Heart left ventricle (tissue), 16 donors: ENCODE data around the gene GRK5. TPM values are rescaled to one million over a fixed set of nuclear protein-coding genes. Genes with fewer than 3 reads are reported as not detected.
A peak's percentile ranks its signal among the peaks of the same experiment; 100 is the strongest.

Experiments
- ATAC-seq, 4 donors: fragments of 200-7000 bp; cut with Tn5 transposase; one replicate each; pipeline ENCODE4 v1.9.1; 2020 to 2022; ENCODE audit warnings: moderate library complexity in 4 of 4, mild to moderate bottlenecking in 3 of 4, moderate number of reproducible peaks in 1 of 4
- DNase-seq, 5 donors: peaks; one replicate each; pipeline ENCODE4 v3.0.0-alpha.2; 2020
- H3K27ac ChIP-seq, 12 donors: fragments of 200-600 bp; sonication (generic) in 4 of 12; one replicate each; pipeline versions ENCODE4 v1.5.0 to v1.8.0; 2016 to 2022; ENCODE audit warnings: mild to moderate bottlenecking in 2 of 12
- H3K27me3 ChIP-seq, 9 donors: fragments of 200-600 bp; sonication (generic) in 2 of 9; one replicate each; pipeline versions ENCODE4 v1.5.1 to v1.8.0; 2016 to 2022; ENCODE audit warnings: mild to moderate bottlenecking in 3 of 9
- H3K36me3 ChIP-seq, 9 donors: fragments of 200-600 bp; sonication (generic) in 2 of 9; one replicate each; pipeline versions ENCODE4 v1.5.0 to v1.8.0; 2018 to 2022; ENCODE audit warnings: mild to moderate bottlenecking in 2 of 9
- H3K4me1 ChIP-seq, 12 donors: fragments of 200-600 bp; sonication (generic) in 4 of 12; one replicate each; pipeline versions ENCODE4 v1.5.0 to v1.8.0; 2016 to 2022; ENCODE audit warnings: mild to moderate bottlenecking in 3 of 12
- H3K4me3 ChIP-seq, 12 donors: fragments of 200-600 bp; sonication (generic) in 4 of 12; one replicate each; pipeline versions ENCODE4 v1.5.0 to v1.8.0; 2017 to 2022; ENCODE audit warnings: mild to moderate bottlenecking in 9 of 12, moderate library complexity in 4 of 12
- H3K9me3 ChIP-seq, 12 donors: fragments of 200-600 bp; sonication (generic) in 4 of 12; one replicate each; pipeline versions ENCODE4 v1.5.0 to v1.8.0; 2016 to 2022; ENCODE audit warnings: mild to moderate bottlenecking in 1 of 12
- POLR2A ChIP-seq, 2 donors: fragments of 450-650 bp; IDR thresholded peaks; one replicate each; pipeline ENCODE4 v1.6.1; 2017; ENCODE audit warnings: antibody characterized with exemption in 2 of 2, mild to moderate bottlenecking in 2 of 2, moderate library complexity in 2 of 2
- WGBS, 4 donors: extraction: QIAGEN DNeasy Blood & Tissue Kit in 2 of 4; methylation state at CpG; one replicate each; pipeline versions ENCODE4 v1.1.5 to v1.1.7; 2013 to 2018; 5-methylcytosine and 5-hydroxymethylcytosine counted together
- intact Hi-C, 10 donors: fragments of 100-400 bp; cut with DNase I; formaldehyde crosslinking; loops; one replicate each; pipeline versions ENCODE4 v1.11.1 to v1.14.2; 2022
- polyA plus RNA-seq, 2 donors: library from polyadenylated mRNA; stranded (reverse); fragments of 200-250 nt; gene quantifications; one replicate each; pipeline ENCODE4 v1.2.3, GENCODE V29; 2013
- total RNA-seq, 9 donors: library from RNA; depleted of rRNA in 2 of 9; stranded (reverse); fragments of >200 nt in 2 of 9; fragmentation: NEBNext Ultra II Directional in 3 of 9; extraction: Animal tissue kit (Norgen Biotek cat#: 25700) in 3 of 9; gene quantifications; one replicate each; pipeline versions ENCODE4 v1.1.0 to v1.2.4, GENCODE V29; 2016 to 2023
- TF ChIP-seq, protein P1 (sequence below), 12 donors: fragments of 200-600 bp; sonication (generic) in 4 of 12; IDR thresholded peaks; one replicate each; pipeline versions ENCODE4 v1.5.0 to v1.8.0; 2018 to 2022; ENCODE audit warnings: antibody characterized with exemption in 12 of 12, mild to moderate bottlenecking in 5 of 12
- donor health status: ischemic (EF 13 %, LVEDD 7.1; RV severe dilation, severe dysfunction).
- donor health status: healthy with polysubstance abuse.
- donor health status: DM: no; HTN: yes; CAD: no.
- donor health status: DM: no; HTN: no; CAD: no.
- donor health status: ischemic (EF 25% LVEDD 6.9; RV normal size, moderate dysfunction).
- donor health status: ischemic (EF 25% LVEDD 5.7; RV mildly dilated, moderate dysfunction).
- donor health status: healthy.
- donor health status: DM: yes; HTN: yes; CAD: no.
- donor health status: ischemic (EF 35%, LVEDD 5.7; RV mildly dilated, moderate dysfunction).
- donor health status: nonischemic (EF 11% LVEDD 7.7; RV severe dilation, severe dysfunction).
- donor health status: DM: yes; HTN: yes; CAD: no.
- donor health status: PGD.
- donor health status: ischemic (EF 29% LVEDD 5.4; RV normal size, mild dysfunction).
- donor health status: nonischemic (EF 23%, LVEDD 6.1; RV moderate dilation, normal function).

Gene GRK5
- total and polyA plus RNA-seq, 11 donors, result 13.1 to 58.0 (median 30.2) TPM

DNA sequence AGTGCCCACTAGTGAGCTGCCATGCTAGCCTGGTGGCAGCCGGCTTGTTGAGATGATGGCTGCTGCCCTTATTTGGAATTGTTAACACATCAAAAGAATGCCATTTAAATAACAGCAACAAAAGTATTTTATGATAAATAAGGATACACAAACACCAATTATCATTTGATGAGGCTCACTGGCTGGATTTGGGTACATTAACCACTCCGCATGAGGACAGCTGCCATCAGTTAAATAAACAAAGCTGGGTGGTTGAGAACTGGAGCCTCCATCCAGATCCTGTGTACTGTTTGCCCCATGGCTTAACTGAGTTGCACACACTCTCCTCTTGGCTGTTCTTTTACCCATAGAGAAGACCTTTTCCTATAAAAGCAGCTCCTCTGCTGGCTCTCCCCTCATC, 231.3 kb downstream of the GRK5 start:
- Histone ChIP-seq H3K27ac (peak overlapping the region in 6 of 12 donors; percentile 24 to 90 (median 72)), H3K9me3 (no peaks in the 10 kb centered on the region), H3K4me3 (no peak overlapping the region), H3K27me3 (no peaks in the 10 kb centered on the region), H3K36me3 (peaks cover 0 to 81% (median 48%) of the 10 kb centered on the region in 9 donors), H3K4me1 (peaks cover 0 to 24% (median 14%) of the 10 kb centered on the region in 12 donors)
- WGBS, 4 donors, result 96 to 100% (median 98%) methylated on average over 2 of the region's 2 CpGs
- intact Hi-C loops, result no loop called here
- DNase-seq, result peak in 1 of 5 donors; percentile 25
- no peak for ATAC-seq
- no peak for TF ChIP-seq POLR2A (IDR thresholded peaks at IDR 0.05)
- TF ChIP-seq, protein P1, sequence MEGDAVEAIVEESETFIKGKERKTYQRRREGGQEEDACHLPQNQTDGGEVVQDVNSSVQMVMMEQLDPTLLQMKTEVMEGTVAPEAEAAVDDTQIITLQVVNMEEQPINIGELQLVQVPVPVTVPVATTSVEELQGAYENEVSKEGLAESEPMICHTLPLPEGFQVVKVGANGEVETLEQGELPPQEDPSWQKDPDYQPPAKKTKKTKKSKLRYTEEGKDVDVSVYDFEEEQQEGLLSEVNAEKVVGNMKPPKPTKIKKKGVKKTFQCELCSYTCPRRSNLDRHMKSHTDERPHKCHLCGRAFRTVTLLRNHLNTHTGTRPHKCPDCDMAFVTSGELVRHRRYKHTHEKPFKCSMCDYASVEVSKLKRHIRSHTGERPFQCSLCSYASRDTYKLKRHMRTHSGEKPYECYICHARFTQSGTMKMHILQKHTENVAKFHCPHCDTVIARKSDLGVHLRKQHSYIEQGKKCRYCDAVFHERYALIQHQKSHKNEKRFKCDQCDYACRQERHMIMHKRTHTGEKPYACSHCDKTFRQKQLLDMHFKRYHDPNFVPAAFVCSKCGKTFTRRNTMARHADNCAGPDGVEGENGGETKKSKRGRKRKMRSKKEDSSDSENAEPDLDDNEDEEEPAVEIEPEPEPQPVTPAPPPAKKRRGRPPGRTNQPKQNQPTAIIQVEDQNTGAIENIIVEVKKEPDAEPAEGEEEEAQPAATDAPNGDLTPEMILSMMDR (IDR thresholded peaks at IDR 0.05), result no peak

- intact Hi-C loops, result no loop called here
- TF ChIP-seq POLR2A (IDR thresholded peaks at IDR 0.05), result no peak
- TF ChIP-seq, protein P1 (IDR thresholded peaks at IDR 0.05), result no peak
- Histone ChIP-seq H3K36me3 (peaks cover 0 to 80% (median 46%) of the 10 kb centered on the region in 9 donors), H3K4me1 (peaks cover 0 to 29% (median 14%) of the 10 kb centered on the region in 12 donors), H3K27me3 (no peaks in the 10 kb centered on the region), H3K9me3 (no peaks in the 10 kb centered on the region), H3K4me3 (no peak overlapping the region), H3K27ac (peak overlapping the region in 6 of 12 donors; percentile 24 to 90 (median 72))
- ATAC-seq, result no peak
- 88 to 97% (median 91%) methylated on average over 5 of the region's 5 CpGs for WGBS, 4 donors
- DNase-seq, result peak in 3 of 5 donors; percentile 13 to 17 (median 16)
These were observed 232.6 kb downstream of the GRK5 start for GRCh38 chr10:119439922-119440321.

DNA sequence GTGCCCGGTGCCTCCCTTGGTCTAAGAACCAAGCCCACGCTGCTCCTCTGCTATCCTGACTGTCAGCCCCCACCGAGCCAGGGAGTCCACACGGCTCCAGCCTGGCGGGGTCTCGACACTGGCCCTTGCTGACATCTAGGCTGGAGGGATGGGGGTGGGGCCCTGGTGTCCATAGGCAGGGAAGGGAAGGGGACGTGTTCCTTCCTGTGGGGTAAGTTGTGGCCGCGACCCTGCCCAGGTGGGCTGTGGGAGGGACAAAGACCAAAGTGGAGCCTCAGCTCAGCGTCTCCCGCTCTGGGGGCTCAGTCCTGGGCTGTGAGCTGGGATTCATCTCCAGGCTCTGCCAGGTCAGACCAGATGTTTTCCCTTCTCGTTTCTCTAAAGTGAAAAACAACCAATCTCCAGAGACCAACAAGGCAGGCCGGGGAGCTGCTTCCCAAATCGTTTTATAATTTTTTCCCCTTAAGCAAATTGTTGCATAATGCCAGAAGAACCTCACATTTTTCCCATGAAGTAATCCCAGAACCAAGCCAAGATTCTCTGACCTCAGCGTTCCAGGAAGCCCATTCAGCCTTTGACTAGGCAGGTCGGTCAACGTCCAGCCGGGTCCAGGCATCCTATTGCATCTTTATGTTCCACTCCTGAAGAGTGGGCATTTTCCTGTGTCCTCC, 233.9 kb downstream of the GRK5 start:
- TF ChIP-seq POLR2A (IDR thresholded peaks at IDR 0.05), result no peak
- TF ChIP-seq, protein P1 (IDR thresholded peaks at IDR 0.05), result no peak
- Histone ChIP-seq H3K36me3 (peaks cover 0 to 75% (median 40%) of the 10 kb centered on the region in 9 donors), H3K27ac (peak overlapping the region; percentile 49 to 90 (median 78)), H3K4me3 (no peak overlapping the region), H3K27me3 (no peaks in the 10 kb centered on the region), H3K9me3 (no peaks in the 10 kb centered on the region), H3K4me1 (peaks cover 0 to 36% (median 18%) of the 10 kb centered on the region in 12 donors)
- DNase-seq (peak; percentile 58 to 68 (median 66)), ATAC-seq (peak; percentile 31 to 77 (median 52))
- WGBS, 4 donors, result 38 to 57% (median 50%) methylated on average over 18 of the region's 18 CpGs
- intact Hi-C loops, result no loop called here

GRCh38 chr10:119441921-119442757, 234.8 kb downstream of the GRK5 start:
- WGBS, 4 donors, result 76 to 84% (median 80%) methylated on average over 17 to 25 of the region's 25 CpGs
- H3K36me3 ChIP-seq, result peaks cover 0 to 75% (median 37%) of the 10 kb centered on the region in 9 donors
- H3K9me3 ChIP-seq, result no peaks in the 10 kb centered on the region
- peaks cover 0 to 36% (median 18%) of the 10 kb centered on the region in 12 donors for H3K4me1 ChIP-seq
- DNase-seq, result peak in 3 of 5 donors; percentile 22 to 61 (median 30)
- H3K4me3 ChIP-seq, result no peak overlapping the region
- ATAC-seq, result peak in 1 of 4 donors; percentile 1
- H3K27me3 ChIP-seq, result no peaks in the 10 kb centered on the region
- peak overlapping the region; percentile 21 to 88 (median 74) for H3K27ac ChIP-seq
- intact Hi-C loops, result no loop called here
- TF ChIP-seq POLR2A (IDR thresholded peaks at IDR 0.05), result no peak
- TF ChIP-seq, protein P1 (IDR thresholded peaks at IDR 0.05), result no peak
